GM21423 (cell line): ENCODE results near the gene TYK2.
"Not testable (repeated sequence)": the region's sequence is repeated elsewhere in the genome, so short reads cannot be mapped to it uniquely, and the experiment has no call there.

Experiments
- ATAC-seq: cut with Tn5 transposase; IDR thresholded peaks from one replicate; pipeline ENCODE4 v1.9.1; 2021; ENCODE audit warnings: mild to moderate bottlenecking, moderate library complexity; ENCODE audit not compliant: unreplicated experiment

Gene TYK2

GRCh38 chr19:10380313-10381102 is at the start of gene TYK2:
TSS of gene TYK2 (minus strand) at chr19:10380572. CDS start at chr19:10378406, 2,166 bp downstream.
- ATAC-seq, result peak; percentile 93

DNA sequence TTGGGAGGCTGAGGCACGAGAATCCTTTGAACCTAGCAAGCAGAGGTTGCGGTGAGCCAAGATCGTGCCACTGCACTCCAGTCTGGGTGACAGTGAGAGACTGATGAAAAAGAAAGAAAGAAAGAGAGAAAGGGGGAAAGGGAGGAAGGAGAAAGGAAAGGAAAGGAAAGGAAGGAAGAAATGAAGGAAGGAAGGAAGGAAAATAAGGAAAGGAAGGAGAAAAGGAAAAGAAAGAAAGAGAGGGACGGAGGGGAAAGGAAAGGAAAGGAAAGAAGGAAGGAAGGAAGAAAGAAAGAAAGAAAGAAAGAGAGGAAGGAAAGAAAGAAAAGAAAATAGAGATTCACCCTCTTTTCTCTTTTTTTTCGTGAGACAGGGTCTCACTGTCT is 48.6 kb upstream of the TYK2 start:
- no peak for ATAC-seq

DNA sequence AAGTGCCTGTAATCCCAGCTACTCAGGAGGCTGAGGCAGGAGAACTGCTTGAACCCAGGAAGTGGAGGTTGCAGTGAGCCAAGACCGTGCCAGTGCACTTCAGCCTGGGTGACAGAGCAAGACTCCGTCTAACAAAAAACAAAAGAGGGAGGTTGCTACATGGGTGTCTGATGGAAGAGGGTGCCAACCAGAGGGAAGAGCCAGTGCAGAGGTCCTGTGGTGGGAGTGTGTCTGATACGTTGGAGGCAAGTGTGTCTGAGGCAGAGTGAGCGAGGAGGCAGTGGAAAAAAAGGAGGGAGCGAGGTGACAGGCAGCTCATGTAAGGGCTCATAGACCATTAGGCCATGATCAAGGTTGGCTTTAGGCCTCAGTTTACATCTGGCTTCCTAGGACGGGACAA is 46.8 kb upstream of the TYK2 start:
- no peak for ATAC-seq

DNA sequence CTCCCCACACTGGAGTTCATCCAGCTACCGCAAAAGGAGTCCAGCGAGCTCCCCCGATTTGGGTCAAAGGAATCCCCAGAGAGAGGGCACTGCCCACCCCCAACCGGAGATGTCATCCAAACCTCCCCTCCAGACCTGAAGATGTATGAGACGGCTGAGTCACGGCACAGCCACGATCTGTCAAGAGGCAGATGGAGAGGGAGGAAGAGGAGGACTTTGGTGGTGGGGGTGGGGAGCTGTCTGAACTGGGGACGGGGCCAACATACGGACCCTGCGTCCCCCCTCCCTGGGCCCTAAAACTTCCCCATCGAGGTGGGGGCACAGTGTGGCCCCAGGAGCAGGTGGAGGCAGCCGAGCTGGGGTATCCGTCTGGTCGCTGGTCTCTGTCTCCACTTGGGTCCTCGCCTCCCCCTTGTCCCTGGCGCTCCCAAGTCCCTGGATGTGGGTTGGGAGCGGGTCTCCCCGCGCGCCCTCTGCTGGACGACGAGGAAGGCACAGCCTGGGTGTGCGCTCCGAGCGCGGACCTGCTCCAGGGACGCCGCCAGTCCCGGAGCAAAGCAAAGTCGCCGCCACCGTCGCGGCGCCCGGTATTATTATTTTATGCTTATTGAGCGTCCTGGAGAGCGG is 43.8 kb upstream of the TYK2 start:
- no peak for ATAC-seq

- ATAC-seq, result no peak
Measured at GRCh38 chr19:10422846-10423245, 42.5 kb upstream of the TYK2 start.

DNA sequence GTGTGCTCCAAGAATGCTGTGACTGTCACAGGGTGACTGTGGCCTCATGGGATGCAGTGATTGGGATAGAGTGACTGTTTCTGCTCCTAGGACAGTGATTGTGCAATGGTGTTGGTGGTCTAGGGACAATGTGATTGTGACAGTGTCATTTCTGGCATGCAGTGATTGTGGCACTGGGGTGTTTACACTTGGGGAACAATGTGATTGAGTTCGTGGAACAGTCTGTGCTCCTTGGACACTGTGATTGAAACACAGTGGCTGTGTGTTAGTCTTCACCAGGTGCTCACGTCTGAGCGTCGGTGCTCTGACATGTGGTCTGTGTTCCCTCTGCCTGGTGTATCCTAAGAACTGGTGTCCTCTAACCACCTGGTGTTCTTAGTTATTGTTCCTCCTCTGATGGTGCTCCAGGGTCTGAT is 41.7 kb upstream of the TYK2 start:
- ATAC-seq, result no peak

GRCh38 chr19:10421240-10422045 is 41.1 kb upstream of the TYK2 start:
- no peak for ATAC-seq

- no peak for ATAC-seq
Measured at GRCh38 chr19:10420444-10421239, 40.3 kb upstream of the TYK2 start, which contains the start of gene PDE4A. TSS of gene PDE4A (plus strand) at chr19:10420538. CDS start at chr19:10420765, 227 bp downstream.

- ATAC-seq, result no peak
Measured at GRCh38 chr19:10419646-10420443, 39.5 kb upstream of the TYK2 start.

GRCh38 chr19:10419200-10419645 is 38.9 kb upstream of the TYK2 start:
- ATAC-seq, result no peak

DNA sequence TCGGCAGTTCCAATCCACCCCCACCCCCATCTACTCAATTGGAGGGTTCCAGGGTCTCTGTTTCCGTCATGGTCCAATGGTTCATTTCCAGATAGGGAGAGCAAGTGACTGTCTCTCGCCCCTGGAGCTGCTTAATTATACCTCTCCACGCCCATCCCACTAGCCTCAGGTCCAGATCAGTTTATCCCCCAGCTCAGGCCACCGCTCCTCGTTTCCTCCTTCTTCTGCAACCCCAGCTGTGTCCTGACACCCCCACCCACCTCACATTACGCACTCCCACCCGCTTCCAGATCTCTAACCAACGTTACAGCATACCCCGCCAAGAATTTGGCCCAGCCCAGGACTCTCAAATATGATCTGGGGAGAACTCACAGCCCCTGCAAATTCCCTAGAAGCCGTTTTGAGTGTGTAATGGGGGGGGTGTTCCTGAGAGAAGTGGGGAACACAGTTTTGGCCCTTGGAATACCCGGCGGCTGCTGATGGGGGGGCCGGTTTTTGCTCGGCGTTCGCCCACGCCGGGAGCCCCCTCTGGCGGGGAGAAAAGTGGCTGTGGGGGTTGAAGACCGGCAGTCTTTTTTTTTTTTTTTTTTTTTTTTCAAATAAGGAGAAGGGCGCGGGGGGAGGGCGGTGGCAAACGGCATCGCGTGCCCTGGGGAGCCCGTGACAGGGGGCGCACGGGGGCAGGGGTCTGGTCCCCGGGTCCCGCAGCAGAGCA is 38.3 kb upstream of the TYK2 start:
- no peak for ATAC-seq

- no peak for ATAC-seq
Measured at GRCh38 chr19:10418235-10418484, 37.8 kb upstream of the TYK2 start.

- ATAC-seq, result no peak
Measured at GRCh38 chr19:10417541-10418234, 37.3 kb upstream of the TYK2 start.

GRCh38 chr19:10416380-10417257 is 36.2 kb upstream of the TYK2 start:
- ATAC-seq, result peak; percentile 49

DNA sequence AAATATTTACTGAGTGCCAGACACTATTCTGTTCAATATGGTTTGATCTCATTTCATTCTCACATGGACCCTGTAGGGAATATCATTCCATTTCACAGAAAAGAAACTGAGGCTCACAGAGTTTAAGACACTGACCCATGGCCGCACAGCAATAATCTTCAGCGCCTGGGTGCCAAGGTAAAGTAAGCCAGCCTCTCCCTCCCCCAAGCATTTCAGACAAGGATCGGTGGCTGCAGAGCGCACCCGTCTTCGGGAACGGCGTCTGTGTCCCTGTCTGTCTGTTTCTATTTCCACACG is 35.7 kb upstream of the TYK2 start:
- ATAC-seq, result no peak

DNA sequence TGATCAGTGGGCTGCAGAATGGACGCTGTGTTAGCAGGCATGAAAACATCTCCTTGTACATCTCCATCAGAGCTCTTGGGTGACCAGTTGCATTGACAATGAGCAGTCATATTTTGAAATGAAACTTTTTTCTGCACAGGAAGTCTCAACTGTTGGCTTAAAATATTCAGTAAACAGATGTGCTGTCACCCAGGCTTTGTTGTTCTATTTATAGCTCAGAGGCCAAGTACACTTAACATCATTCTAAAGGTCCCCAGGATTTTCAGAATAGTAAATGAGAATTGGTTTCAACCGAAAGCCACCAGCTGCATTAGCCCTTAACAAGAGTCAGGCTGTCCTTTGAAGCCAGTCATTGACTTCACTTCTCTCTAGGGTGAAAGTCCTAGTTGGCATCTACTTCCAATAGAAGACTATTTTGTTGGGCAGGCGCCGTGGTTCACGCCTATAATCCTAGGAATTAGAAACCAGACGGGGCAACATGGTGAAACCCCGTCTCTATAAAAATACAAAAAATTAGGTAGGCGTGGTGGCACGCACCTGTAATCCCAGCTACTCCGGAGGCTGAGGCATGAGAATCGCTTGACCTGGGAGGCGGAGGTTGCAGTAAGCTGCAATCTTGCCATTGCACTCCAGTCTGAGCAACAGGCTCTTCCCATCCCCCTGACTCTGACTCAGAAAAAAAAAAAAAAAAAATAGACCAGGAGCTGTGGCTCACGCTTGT is 32.0 kb upstream of the TYK2 start:
- peak; percentile 48 for ATAC-seq

- ATAC-seq, result not testable (repeated sequence)
Measured at GRCh38 chr19:10411224-10411623, 30.9 kb upstream of the TYK2 start.
